H1 (cell line): ENCODE results near the gene C17orf107. TPM values are rescaled to one million over a fixed set of nuclear protein-coding genes. Genes with fewer than 3 reads are reported as not detected.

Experiments used
- CEBPB ChIP-seq: IDR thresholded peaks from 2 replicates; pipeline ENCODE4 v1.6.1; 2012; ENCODE audit warnings: low read depth, low read length
- EZH2 ChIP-seq: fragments of 200-600 bp; sonication (generic); IDR thresholded peaks from 2 replicates; pipeline ENCODE4 v1.7.1; 2012; ENCODE audit warnings: low read depth, mild to moderate bottlenecking, moderate library complexity, low read length, inconsistent platforms; ENCODE audit not compliant: severe bottlenecking
- HDAC2 ChIP-seq, 2 experiments: fragments of 300-600 bp in 1 of 2; sonication (generic) in 1 of 2; IDR thresholded peaks; 2 replicates each; pipeline ENCODE4 v1.6.1; 2011 to 2012; ENCODE audit warnings: low read depth in 2 of 2, low read length in 2 of 2, mild to moderate bottlenecking in 2 of 2, moderate library complexity in 2 of 2, borderline replicate concordance in 1 of 2, inconsistent platforms in 1 of 2
- KDM4A ChIP-seq: IDR thresholded peaks from one replicate; pipeline ENCODE4 v1.7.1; 2012; ENCODE audit warnings: low read depth, mild to moderate bottlenecking, moderate library complexity, low read length, inconsistent platforms; ENCODE audit not compliant: severe bottlenecking
- POLR2A ChIP-seq, 2 experiments: IDR thresholded peaks; 1 replicate in 1 of 2; 2 replicates in 1 of 2; pipeline ENCODE4 v1.6.1; 2011; ENCODE audit warnings: low read depth in 2 of 2, low read length in 2 of 2, mild to moderate bottlenecking in 2 of 2; ENCODE audit errors: control extremely low read depth in 1 of 2
- POU5F1 ChIP-seq: IDR thresholded peaks from 2 replicates; pipeline ENCODE4 v1.6.1; 2011; ENCODE audit warnings: low read depth, mild to moderate bottlenecking, low read length, moderate library complexity
- TAF7 ChIP-seq: optimal IDR thresholded peaks from 2 replicates; pipeline ENCODE3; 2011; ENCODE audit warnings: low read depth, mild to moderate bottlenecking, inconsistent platforms, low read length, moderate library complexity, borderline replicate concordance
- TBP ChIP-seq: IDR thresholded peaks from 2 replicates; pipeline ENCODE4 v1.6.1; 2011; ENCODE audit warnings: low read depth, low read length, improper control_type of control experiment
- polyA plus RNA-seq, 7 experiments: library from polyadenylated mRNA; depleted of rRNA in 3 of 7; stranded (reverse) in 5 of 7; unstranded in 2 of 7; fragments of >200 nt in 5 of 7; fragments of 200-250 nt in 2 of 7; gene quantifications; 1 replicate in 5 of 7; 2 replicates in 1 of 7; 4 replicates in 1 of 7; pipeline versions ENCODE4 v1.2.1 to v1.2.3, GENCODE V29; 2011 to 2013; ENCODE audit warnings: missing spikeins in 2 of 7, mixed read lengths in 2 of 7
- total RNA-seq: library from RNA; stranded (reverse); fragmentation: NEBNext Ultra II Directional; extraction: Animal tissue kit (Norgen Biotek cat#: 25700); gene quantifications from 2 replicates; pipeline ENCODE4 v1.2.1, GENCODE V29; 2021
- TF ChIP-seq, protein P1 (sequence below): IDR thresholded peaks from 2 replicates; pipeline ENCODE4 v1.6.1; 2012; ENCODE audit warnings: inconsistent platforms
- TF ChIP-seq, protein P2 (sequence below): fragments of 300-600 bp; sonication (generic); IDR thresholded peaks from 2 replicates; pipeline ENCODE4 v1.7.1; 2012; ENCODE audit warnings: low read length, moderate library complexity, mild to moderate bottlenecking, inconsistent platforms; ENCODE audit not compliant: insufficient replicate concordance

C17orf107 gene
- total and polyA plus RNA-seq, 2 of the 8 experiments (the other 6 are each of a cell fraction or from before 2014, with no cell fraction given): 0.39 to 0.45 TPM

DNA sequence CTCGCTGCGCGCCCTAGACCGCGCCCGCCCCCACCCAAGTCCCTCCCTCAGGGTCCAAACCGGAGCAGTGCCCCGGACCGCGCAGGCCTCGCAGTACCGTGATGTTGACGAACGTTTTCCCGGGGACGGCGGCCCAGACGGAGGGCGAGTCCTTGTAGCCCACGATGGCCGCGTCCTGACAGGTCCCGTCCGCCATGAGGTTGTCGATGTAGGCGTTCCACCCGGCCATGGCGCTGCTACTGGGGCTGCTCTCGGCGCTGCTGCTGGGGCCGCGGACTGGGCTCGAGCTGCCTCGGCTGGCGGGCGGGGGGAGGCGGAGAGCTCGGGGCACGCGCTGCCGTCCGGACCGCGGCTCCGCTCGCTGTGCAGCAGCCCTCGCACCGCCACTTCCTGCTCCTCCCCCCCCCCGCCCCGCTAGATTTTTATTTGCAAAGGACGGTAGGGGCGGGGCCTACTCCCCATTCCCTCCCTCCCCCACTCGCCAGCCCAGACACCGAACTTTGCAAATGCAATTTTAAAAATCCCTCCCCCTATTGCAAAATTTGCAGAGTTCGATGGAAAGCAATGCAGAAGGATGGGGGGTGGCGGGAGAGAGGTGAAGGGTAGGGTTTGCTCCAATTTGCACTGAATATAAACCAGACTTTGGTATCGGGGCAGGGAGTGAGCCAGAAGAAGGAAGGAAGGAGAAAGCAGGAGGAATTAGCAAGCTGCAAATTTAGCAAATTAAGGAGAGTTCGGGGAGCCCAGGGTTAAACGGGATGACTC lies 49.0 kb downstream of the C17orf107 start, which contains the start of gene PFN1 (continued):
- TF ChIP-seq TAF7 (peak; percentile 80), POU5F1 (no peak), HDAC2 (IDR thresholded peaks at IDR 0.05; ENCODE audit: borderline replicate concordance in 1 of 2, low read depth in 2 of 2, low read length in 2 of 2) (peak in 1 of 2 experiments; percentile 48; a peak in 2 of 4 replicates), KDM4A (no peak), POLR2A (IDR thresholded peaks at IDR 0.05; ENCODE audit: control extremely low read depth in 1 of 2, low read depth in 2 of 2, low read length in 2 of 2) (peak; percentile 67 to 68), CEBPB (peak; percentile 67), EZH2 (no peak), TBP (peak; percentile 16; the same call in 1 of the 2 replicates)
- TF ChIP-seq, protein P1, sequence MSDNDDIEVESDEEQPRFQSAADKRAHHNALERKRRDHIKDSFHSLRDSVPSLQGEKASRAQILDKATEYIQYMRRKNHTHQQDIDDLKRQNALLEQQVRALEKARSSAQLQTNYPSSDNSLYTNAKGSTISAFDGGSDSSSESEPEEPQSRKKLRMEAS: peak; percentile 15; the same call in 1 of the 2 replicates
- TF ChIP-seq, protein P2, sequence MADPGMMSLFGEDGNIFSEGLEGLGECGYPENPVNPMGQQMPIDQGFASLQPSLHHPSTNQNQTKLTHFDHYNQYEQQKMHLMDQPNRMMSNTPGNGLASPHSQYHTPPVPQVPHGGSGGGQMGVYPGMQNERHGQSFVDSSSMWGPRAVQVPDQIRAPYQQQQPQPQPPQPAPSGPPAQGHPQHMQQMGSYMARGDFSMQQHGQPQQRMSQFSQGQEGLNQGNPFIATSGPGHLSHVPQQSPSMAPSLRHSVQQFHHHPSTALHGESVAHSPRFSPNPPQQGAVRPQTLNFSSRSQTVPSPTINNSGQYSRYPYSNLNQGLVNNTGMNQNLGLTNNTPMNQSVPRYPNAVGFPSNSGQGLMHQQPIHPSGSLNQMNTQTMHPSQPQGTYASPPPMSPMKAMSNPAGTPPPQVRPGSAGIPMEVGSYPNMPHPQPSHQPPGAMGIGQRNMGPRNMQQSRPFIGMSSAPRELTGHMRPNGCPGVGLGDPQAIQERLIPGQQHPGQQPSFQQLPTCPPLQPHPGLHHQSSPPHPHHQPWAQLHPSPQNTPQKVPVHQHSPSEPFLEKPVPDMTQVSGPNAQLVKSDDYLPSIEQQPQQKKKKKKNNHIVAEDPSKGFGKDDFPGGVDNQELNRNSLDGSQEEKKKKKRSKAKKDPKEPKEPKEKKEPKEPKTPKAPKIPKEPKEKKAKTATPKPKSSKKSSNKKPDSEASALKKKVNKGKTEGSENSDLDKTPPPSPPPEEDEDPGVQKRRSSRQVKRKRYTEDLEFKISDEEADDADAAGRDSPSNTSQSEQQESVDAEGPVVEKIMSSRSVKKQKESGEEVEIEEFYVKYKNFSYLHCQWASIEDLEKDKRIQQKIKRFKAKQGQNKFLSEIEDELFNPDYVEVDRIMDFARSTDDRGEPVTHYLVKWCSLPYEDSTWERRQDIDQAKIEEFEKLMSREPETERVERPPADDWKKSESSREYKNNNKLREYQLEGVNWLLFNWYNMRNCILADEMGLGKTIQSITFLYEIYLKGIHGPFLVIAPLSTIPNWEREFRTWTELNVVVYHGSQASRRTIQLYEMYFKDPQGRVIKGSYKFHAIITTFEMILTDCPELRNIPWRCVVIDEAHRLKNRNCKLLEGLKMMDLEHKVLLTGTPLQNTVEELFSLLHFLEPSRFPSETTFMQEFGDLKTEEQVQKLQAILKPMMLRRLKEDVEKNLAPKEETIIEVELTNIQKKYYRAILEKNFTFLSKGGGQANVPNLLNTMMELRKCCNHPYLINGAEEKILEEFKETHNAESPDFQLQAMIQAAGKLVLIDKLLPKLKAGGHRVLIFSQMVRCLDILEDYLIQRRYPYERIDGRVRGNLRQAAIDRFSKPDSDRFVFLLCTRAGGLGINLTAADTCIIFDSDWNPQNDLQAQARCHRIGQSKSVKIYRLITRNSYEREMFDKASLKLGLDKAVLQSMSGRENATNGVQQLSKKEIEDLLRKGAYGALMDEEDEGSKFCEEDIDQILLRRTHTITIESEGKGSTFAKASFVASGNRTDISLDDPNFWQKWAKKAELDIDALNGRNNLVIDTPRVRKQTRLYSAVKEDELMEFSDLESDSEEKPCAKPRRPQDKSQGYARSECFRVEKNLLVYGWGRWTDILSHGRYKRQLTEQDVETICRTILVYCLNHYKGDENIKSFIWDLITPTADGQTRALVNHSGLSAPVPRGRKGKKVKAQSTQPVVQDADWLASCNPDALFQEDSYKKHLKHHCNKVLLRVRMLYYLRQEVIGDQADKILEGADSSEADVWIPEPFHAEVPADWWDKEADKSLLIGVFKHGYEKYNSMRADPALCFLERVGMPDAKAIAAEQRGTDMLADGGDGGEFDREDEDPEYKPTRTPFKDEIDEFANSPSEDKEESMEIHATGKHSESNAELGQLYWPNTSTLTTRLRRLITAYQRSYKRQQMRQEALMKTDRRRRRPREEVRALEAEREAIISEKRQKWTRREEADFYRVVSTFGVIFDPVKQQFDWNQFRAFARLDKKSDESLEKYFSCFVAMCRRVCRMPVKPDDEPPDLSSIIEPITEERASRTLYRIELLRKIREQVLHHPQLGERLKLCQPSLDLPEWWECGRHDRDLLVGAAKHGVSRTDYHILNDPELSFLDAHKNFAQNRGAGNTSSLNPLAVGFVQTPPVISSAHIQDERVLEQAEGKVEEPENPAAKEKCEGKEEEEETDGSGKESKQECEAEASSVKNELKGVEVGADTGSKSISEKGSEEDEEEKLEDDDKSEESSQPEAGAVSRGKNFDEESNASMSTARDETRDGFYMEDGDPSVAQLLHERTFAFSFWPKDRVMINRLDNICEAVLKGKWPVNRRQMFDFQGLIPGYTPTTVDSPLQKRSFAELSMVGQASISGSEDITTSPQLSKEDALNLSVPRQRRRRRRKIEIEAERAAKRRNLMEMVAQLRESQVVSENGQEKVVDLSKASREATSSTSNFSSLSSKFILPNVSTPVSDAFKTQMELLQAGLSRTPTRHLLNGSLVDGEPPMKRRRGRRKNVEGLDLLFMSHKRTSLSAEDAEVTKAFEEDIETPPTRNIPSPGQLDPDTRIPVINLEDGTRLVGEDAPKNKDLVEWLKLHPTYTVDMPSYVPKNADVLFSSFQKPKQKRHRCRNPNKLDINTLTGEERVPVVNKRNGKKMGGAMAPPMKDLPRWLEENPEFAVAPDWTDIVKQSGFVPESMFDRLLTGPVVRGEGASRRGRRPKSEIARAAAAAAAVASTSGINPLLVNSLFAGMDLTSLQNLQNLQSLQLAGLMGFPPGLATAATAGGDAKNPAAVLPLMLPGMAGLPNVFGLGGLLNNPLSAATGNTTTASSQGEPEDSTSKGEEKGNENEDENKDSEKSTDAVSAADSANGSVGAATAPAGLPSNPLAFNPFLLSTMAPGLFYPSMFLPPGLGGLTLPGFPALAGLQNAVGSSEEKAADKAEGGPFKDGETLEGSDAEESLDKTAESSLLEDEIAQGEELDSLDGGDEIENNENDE: no peak
